Left cardiac atrium (tissue), 4 donors: ENCODE results near the gene YY2. TPM values are rescaled to one million over a fixed set of nuclear protein-coding genes. Genes with fewer than 3 reads are reported as not detected.
"Not testable (repeated sequence)": the region's sequence is repeated elsewhere in the genome, so short reads cannot be mapped to it uniquely, and the experiment has no call there.

Experiments used
- ATAC-seq, 2 donors: fragments of 200-7000 bp; cut with Tn5 transposase; one replicate each; pipeline ENCODE4 v1.9.1; 2020; ENCODE audit warnings: mild to moderate bottlenecking in 2 of 2, moderate library complexity in 2 of 2
- DNase-seq: peaks from one replicate; pipeline ENCODE4 v3.0.0-alpha.2; 2020
- intact Hi-C, 2 donors: fragments of 100-400 bp; cut with DNase I; formaldehyde crosslinking; loops; one replicate each; pipeline versions ENCODE4 v1.14.1 to v1.15.1; 2022 to 2023
- long read RNA-seq: library from polyadenylated mRNA; unstranded; transcript quantifications from one replicate; pipeline ENCODE4 v2.0.0, GENCODE V29; 2021
- total RNA-seq, 2 donors: library from RNA; stranded (reverse); fragmentation: NEBNext Ultra II Directional; extraction: Animal tissue kit (Norgen Biotek cat#: 25700); gene quantifications; one replicate each; pipeline ENCODE4 v1.2.1, GENCODE V29; 2021
- donor health status: DM: no; HTN: yes; CAD: no.
- donor health status: DM: no; HTN: yes; CAD: no; lungs with severe emphysema.
- donor health status: DM: yes; HTN: yes; CAD: no.
- donor health status: Dilated cardiomyopathy.

Gene YY2
- total RNA-seq, result under 1 TPM; 0.35 to 0.79 TPM
- long read RNA-seq, result 0 reads

- DNase-seq, result no peak
Measured at GRCh38 chrX:21855937-21856415, at the start of gene YY2. Gene YY2, plus strand, starts transcription at chrX:21855987. Its CDS starts 498 bp downstream, at chrX:21856485.

GRCh38 chrX:21806691-21807090 lies 49.1 kb upstream of the YY2 start:
- DNase-seq (no peak), ATAC-seq (no peak)
- intact Hi-C loops, result no loop called here

More at GRCh38 chrX:21855937-21856415, at the start of gene YY2:
- intact Hi-C loops, result no loop called here
- no peak for ATAC-seq

- no peak for DNase-seq
- intact Hi-C loops, result no loop called here
- ATAC-seq, result no peak
Measured at GRCh38 chrX:21811832-21812231, 44.0 kb upstream of the YY2 start.

GRCh38 chrX:21812628-21813027 lies 43.2 kb upstream of the YY2 start:
- no peak for DNase-seq
- ATAC-seq, result no peak
- intact Hi-C loops, result no loop called here

GRCh38 chrX:21813612-21814368 lies 42.0 kb upstream of the YY2 start:
- ATAC-seq (no peak), DNase-seq (no peak)
- intact Hi-C loops, result no loop called here

- intact Hi-C loops, result no loop called here
- DNase-seq, result no peak
- ATAC-seq, result no peak
Measured at GRCh38 chrX:21816136-21816535, 39.7 kb upstream of the YY2 start.

- ATAC-seq, DNase-seq, intact Hi-C loops: not testable (repeated sequence)
Measured at GRCh38 chrX:21820170-21820569, 35.6 kb upstream of the YY2 start.

- no peak for DNase-seq
- no peak for ATAC-seq
- intact Hi-C loops, result no loop called here
Measured at GRCh38 chrX:21821875-21822274, 33.9 kb upstream of the YY2 start.

- no peak for ATAC-seq
- intact Hi-C loops, result no loop called here
- DNase-seq, result no peak
Measured at GRCh38 chrX:21831496-21831895, 24.3 kb upstream of the YY2 start.

GRCh38 chrX:21837056-21837455 lies 18.7 kb upstream of the YY2 start:
- intact Hi-C loops, result loop anchor here in 1 of 2 donors (5.0 kb wide), 1 partner anchor 80 kb away; the partner anchor contains the start of gene SMPX
- ATAC-seq (no peak), DNase-seq (no peak)

GRCh38 chrX:21838937-21839333 lies 16.9 kb upstream of the YY2 start:
- ATAC-seq, result no peak
- intact Hi-C loops, result loop anchor here in 1 of 2 donors (5.0 kb wide), 1 partner anchor 82 kb away; the partner anchor contains the start of gene SMPX
- DNase-seq, result no peak

- ATAC-seq (peak; percentile 92 to 97), DNase-seq (peak; percentile 81)
- intact Hi-C loops, result loop anchor here in 1 of 2 donors (5.0 kb wide), 1 partner anchor 82 kb away; the partner anchor contains the start of gene SMPX
Measured at GRCh38 chrX:21839334-21840192, 16.2 kb upstream of the YY2 start, which contains the start of gene MBTPS2. Gene MBTPS2, plus strand, starts transcription at chrX:21839617. Its CDS starts 118 bp downstream, at chrX:21839735.

GRCh38 chrX:21840193-21840545 lies 15.6 kb upstream of the YY2 start:
- intact Hi-C loops, result no loop called here
- no peak for DNase-seq
- ATAC-seq, result no peak

- intact Hi-C loops, result no loop called here
- no peak for DNase-seq
- no peak for ATAC-seq
Measured at GRCh38 chrX:21843179-21843578, 12.6 kb upstream of the YY2 start.

- intact Hi-C loops, result no loop called here
- DNase-seq (no peak), ATAC-seq (no peak)
Measured at GRCh38 chrX:21845096-21845495, 10.7 kb upstream of the YY2 start.

- intact Hi-C loops, result no loop called here
- ATAC-seq (no peak), DNase-seq (no peak)
Measured at GRCh38 chrX:21847342-21847741, 8.4 kb upstream of the YY2 start.

GRCh38 chrX:21853578-21853977 lies 2.2 kb upstream of the YY2 start:
- ATAC-seq (no peak), DNase-seq (no peak)
- intact Hi-C loops, result no loop called here

- DNase-seq (no peak), ATAC-seq (no peak)
- intact Hi-C loops, result no loop called here
Measured at GRCh38 chrX:21856504-21856903, 717 bp downstream of the YY2 start.

GRCh38 chrX:21863241-21863640 lies 7.5 kb downstream of the YY2 start:
- no peak for ATAC-seq
- no peak for DNase-seq
- intact Hi-C loops, result no loop called here

GRCh38 chrX:21865436-21865835 lies 9.6 kb downstream of the YY2 start:
- DNase-seq (no peak), ATAC-seq (no peak)
- intact Hi-C loops, result no loop called here
